ENCODE results near the gene UBD.

UBD gene

DNA sequence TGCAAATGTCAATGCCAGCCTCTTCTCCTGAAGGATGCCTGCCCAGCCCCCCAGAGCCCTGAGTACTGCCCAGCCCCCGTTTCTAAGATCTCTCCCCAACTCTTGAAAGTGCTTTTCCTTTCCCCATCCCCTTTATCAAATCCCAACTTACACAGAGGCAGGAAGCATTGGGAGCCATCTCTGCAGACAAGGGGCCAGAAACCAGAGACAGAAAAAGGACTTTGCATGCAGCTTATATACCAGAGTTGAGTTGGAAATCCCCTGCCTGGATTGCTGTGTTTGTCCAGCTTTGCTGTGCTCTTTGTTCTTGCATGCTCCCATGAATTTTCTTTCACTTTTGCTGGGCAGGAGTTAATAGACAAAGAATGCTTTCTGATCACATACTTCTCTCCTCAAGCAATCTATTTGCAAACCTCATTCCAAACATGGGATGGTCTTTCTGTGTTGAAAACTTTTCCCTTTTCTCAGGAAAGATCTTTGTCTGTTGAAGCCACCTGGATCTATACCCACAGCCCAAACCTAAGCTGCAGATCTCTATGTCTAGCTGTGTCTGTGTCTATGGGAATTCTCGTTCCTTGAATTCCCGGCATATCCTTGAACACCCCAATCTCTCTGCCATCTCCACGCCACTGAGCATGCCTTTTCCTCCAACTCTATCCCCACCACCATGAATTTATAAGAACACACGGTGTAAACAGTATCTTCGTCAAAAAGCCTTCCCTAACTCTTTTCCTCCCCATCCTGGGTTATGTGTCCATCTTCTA is at the start of gene UBD:
Gene UBD, minus strand, starts transcription at position 209 of the 764 bp plus-strand sequence. Its CDS starts 31 bp downstream, at position 178.
- no peak for DNase-seq

DNA sequence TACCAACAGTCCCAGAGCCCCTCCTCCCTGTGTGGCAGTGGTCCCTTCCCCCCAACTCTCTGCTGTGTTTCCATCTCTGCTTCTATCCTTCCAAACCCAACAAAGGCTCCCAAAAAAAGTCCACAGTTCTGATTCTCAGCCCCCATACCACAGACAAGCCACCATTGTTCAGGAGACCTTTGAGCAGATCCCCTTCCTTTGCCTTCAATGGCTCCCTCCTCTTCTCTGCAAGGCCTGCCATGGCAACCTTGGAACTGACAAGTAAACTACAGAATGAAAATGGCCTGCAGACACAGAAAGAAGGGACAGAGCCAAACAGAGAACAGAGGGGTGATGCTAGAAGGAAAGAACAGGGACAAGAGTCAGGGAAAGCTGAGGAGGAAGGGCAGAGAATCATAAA is 48.6 kb upstream of the UBD start:
- DNase-seq = no peak

DNA sequence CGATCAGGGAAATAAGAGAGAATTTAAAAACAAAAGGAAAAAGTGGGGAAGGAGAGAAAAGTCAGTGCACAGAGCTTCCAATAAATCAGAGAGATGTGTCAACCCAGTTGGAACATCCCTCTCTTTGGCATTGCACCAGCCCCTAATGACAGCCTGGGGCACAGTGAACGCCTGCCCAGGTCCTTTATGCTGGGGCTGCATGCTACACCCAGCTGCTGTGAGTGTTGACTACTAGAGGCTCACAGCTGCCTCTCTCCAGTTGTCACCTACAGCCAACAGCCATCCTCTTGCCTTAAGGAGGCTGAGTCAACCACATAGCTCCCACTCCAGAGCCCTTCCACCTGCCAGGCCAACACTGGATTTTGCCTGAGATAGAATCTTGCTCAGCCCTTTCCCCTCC is 44.4 kb upstream of the UBD start:
- no peak for DNase-seq

DNA sequence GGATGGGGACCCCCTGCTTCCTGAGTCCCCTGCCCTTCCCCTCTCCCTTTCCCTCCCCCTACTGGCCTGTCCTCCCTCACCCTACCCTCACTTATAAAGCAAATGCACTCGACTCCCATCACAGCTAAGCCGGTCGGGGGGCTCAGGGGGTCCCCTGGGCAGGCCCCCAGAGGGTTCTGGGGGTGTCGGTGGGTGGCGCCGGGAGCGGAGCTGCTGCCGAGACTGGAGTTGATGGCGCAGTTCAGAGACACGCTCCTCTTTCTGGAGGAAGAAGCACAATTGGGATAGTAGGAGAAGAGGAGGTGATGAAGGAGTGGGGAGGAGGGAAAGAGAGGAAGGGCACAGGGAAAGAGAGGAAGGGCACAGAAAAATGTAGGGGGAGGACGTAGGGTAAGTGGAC is 43.9 kb upstream of the UBD start:
- no peak for DNase-seq

DNA sequence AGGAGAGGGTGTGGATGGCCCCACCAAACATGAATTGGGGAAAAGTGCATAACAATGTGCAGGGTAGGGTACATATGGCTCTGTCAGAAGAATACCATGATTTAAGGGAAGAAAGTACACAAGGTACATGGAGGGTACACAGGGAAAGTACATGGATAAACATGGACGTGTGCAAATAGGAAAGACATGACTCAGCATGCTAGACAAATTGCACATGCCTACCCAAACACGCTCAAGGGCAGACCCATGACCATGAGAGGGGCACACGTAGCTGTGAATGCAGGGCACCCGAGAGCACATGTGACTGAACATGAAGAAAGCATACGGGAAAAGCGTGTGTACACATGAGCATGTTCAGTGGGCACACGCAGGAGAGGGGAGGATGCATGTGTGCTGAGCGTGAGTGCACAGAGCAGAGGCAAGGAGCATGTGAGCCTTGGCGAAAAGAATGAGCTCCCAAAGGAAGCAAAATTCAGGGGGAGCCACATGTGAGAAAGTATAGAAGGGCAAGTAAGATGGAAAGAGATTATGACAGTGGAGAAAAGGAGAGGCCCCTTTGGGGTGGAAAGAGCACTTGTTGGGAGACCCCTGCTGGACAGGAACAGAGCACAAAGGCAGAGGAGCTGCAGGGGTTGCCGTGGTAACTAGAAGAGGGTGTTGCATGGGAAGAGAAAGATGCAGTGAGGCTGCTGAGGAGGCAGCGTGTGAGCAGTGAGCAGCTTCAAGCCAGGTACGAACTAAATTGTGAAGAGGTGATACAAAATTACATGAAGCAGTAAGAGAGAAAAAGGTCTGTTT is 43.2 kb upstream of the UBD start:
- no peak for DNase-seq

DNA sequence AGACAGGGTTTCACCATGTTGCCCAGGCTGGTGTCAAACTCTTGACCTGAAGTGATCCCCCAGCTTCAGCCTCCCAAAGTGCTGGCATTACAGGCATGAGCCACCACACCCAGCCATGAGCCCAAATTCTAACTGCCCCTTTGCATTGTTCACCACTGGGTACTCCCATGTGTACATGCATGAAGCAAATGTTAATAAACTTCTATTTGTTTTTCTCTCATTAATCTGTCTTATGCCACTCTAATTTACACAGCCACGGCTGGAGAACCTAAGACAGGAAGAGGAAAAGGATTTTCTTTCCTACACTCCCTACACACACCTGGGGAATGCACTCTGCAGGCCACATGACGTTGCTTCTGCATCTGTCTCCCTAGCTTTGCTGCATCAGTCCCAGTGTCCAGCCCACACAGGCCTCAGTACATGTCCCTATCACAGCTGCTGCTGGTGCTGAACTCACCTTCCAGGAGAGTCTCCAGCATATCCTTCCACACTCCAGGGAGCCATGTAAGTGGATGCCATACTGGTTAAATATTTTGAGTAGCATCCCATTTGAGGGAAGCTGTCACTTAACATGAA is 38.7 kb upstream of the UBD start:
- no peak for DNase-seq

DNA sequence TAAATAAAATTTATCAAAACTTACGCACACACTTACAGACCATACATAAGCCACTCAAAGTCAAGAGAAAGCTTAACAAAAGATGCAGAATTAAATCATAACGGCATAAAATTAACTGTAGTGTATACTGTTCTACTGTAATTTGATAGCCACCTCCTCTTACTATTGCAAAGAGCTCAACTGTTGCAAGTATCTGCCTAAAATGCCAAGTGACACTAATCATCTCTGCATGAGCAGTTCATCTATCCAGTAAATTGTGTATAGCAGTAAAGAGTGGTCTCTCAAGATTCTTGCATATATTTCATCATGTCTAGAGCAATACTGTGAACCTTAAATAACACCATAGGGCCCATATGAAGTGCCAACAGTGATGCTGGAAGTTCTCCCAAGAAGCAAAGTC is 37.7 kb upstream of the UBD start:
- DNase-seq = no peak

DNA sequence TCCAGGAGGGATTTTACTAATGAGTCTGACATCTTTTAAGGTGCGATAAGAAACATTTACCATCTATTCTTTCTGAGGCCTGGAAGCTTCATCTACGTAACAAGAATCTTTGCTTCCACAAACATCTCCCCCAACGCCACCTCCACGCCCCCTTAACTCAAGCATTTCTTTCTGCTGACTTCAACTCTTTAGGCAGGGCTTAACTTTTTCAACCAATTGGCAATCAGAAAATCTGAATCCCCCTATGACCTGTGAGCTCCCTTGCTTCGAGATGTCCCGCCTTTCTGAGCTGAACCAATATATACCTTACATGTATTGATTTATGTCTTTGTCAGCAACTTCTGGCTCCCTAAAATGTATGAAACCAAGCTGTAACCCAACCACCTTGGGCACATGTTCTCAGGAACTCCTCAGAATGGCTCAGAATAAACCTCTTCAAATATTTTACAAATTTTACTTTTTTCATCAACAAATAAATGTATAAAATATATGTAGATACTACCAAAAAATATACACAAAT is 36.9 kb upstream of the UBD start:
- no peak for DNase-seq

DNA sequence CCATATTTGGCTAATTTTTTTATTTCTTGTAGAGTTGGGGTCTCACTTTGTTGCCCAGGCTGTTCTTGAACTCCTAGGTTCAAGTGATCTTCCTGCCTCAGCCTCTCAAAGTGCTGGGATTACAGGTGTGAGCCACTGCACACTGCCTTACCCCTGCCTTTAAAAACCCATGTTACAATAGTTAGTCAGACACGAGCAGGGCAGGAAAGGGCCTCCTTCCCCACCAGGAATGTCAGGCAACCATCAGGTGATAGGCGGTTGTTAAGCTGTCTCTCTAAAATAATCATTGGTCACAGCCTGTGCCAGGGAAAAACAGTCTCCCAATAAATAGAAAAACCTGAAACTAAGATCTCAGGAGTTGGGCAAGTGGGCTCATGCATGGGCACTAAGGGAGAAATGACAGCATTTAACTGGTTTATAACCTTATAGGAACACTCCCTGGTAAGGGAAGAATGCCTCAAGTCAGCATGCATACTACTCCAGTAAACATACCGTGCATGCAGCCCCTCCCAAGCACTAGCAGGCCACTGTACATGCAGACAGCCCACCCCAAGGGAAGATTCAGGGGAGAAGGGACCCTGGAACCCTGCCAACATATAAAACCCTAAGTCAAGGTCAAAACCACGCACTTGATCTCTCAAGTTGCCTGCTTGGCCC is 33.8 kb upstream of the UBD start:
- DNase-seq = no peak

DNA sequence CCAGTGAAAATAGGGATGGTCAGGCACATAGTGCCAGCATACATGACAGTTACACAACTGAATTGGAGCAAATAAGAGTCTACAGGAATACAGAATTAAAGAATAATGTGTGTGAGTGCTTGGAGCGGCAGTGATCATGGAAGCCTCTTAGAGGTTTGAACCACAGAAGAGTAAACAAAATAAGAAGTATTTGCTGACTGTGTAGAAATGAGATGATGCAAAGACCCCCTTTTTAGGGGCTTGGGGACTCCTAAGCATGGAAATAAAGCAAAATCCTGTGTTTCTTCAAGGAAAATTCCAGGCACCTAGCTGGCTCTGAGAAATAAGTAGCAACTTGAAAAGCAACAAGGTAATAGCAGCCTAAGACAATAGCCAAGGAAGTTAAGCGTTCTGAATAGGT is 32.1 kb upstream of the UBD start:
- DNase-seq = no peak

DNA sequence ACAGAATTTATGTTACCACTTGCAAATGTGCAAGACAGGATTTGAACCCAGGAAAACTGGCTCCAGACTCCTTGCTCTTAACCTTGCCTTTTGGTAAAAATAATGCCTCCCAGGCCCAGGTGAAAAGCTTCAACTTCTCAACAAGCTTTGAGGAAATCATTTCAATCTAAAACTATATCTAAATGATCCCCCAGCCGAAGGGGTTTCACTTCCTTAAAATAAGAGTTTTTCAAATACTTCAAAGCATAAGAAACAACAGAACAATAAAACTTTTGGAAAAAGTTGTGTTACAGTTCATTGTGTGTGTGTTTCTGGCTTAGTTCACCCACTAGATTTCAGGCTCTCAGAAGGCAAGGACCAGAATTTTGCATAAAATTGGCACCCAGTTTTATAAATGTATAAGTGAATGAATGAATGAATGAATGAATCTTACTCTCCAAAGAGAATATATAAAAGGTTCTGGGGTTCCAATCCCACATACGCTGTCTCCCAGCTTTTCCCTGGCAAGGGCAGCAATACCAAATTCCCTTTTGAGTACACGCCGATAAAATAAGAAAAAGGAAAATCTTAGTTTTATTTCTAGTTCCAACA is 30.8 kb upstream of the UBD start:
- DNase-seq = no peak

DNA sequence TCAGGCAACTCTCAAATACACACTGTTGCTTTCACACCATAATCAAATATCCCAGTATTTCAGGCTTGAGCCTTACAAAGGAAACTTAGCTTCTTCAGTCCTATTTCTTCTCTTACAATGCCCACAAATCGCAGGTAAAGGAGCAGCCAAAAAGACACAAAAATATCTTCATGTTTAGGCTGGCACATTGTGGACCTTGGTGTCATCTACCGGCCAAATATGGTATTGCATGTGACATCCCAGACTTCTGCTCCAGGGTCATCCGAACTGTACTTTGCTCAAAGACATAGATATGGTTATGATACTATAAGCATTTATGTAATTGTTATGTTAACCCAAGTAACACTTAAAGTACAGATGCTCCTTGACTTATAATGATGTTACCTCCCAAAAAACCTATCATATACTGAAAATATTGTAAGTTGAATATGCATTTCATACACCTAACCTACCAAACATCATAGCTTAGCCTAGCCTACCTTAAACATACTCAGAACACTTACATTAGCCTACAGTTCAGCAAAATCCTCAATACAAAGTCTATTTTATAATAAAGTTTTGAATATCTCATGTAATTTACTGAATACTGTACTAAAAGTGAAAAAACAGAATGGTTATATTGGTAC is 30.0 kb upstream of the UBD start:
- DNase-seq = no peak

DNA sequence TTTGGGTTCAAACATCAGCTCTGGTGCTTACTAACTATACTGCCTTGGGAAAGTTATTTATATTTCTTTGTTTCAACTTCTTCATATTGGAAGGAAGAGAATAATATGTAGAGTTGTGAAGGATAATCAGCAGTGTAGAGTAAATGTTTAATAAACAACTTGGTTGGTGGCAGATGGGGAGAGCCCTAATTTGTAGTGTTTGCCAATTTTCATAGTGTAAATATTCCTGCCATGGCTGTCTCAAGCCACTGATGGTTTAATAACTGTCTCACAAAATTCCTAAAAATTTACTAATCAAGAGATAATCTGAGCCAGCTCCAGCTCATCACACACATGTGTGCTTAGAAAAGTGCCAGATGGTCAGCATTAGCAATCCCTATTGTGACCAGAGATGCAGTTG is 25.3 kb upstream of the UBD start, which contains the start of gene OR2H2:
Gene OR2H2, plus strand, starts transcription at position 301 of the 400 bp plus-strand sequence. CDS start 2,824 bp downstream, outside the sequence.
- DNase-seq = no peak

DNA sequence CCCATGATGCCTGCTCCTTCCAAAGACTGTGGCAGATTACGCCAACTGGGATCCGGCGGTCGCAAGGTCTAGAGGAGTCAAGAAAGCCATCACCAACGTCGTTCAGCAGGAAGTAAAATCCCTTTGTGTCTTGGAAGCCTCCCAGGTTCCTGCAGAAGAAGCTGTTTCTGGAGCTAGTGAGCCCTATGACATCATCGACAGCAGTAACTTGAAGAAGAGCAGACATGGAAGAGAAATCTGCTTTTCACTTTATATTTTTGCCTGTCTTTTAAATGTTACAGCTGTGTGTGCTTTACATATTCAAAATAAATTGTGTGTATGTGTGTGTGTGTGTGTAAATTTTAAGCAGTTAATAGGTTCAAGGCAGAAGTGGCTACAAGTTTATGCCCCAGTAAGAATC is 18.0 kb upstream of the UBD start:
- DNase-seq = no peak

DNA sequence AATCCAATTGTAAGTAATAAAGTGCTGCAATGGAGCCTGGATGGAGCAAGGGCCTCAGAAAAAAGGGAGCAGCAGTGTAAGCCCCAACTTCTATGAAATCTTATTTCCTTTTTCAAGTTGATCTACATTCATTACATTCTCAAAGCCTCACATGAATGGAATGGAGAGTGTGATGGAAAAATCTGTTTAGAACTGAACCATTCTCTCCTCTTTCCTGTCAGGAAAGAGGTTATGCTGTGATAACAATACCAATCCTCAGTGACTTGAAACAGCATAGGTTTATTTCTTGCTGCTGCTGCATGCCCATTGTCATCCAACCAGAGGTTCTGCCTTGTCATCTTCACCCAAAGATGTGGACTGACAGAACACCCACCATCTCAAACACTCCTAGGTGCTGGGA is 16.5 kb upstream of the UBD start:
- no peak for DNase-seq

DNA sequence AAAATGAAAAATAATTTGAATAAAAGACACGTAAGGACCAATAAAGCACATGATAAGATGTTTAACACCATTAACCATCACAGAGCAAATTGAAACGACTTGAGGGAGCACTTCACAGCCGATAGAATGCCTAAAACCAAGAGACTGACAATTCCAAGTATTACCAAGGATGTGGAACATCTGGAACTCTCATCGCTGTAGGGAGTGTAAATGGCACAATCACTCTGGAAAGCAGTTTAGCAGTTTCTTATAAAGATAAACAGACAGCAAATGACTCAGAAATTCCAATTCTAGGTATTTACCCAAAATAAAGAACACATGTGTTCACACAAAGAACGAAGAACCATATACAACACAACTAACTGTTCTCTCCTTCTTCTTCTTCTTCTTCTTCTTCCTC is 8.5 kb upstream of the UBD start:
- DNase-seq = no peak

DNA sequence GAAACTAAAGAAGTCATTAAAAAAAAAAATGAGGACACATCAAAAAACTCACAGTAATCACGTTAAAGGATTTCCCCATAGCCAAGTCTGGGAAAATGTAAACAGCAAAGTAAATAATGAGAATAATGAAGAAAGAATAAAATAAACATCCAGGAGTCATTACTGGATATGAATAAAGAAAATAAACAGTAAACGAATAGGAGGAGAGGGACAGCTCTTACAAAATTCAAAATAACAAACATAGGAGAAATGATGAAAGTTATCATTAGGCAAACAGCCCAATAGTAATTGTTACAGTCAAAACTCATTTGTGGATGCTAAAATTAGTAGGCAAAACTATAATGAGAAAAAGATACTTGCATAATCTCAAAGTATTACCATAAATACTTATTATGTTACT is 8.0 kb upstream of the UBD start:
- no peak for DNase-seq

DNA sequence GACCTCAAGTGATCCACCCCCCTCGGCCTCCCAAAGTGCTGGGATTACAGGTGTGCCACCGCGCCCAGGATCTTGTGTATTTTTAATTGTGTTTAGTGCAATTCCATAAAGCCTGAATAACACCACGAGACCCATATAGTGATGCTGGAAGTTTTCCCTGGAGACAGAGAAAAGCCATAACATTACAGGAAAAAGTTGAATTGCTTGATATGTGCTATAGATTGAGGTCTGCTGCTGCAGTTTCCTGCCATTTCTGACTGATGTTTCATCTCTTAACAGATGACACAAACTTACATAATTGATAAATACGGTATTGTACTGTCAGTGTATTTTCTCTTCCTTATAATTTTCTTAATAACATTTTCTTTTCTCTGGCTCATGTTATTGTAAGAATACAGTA is 7.3 kb upstream of the UBD start:
- no peak for DNase-seq

DNA sequence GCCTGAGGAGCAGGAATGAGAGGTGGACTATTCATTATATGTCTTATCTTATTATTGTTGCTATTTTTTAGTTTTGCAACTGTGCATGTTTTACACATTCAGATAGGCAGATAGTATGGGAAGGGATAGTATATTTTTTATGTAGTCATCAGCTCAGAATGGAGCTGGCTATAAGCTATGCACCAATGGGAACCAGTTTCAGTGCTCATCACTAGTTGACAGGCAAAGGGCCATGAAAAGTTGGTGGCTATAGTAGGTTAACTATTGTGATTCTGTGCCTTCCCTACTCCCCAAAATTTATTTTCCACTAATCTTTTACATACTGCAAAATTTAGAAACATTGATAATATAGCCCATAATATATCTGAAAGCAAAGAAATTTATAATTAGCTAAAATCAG is 5.3 kb upstream of the UBD start:
- no peak for DNase-seq

DNA sequence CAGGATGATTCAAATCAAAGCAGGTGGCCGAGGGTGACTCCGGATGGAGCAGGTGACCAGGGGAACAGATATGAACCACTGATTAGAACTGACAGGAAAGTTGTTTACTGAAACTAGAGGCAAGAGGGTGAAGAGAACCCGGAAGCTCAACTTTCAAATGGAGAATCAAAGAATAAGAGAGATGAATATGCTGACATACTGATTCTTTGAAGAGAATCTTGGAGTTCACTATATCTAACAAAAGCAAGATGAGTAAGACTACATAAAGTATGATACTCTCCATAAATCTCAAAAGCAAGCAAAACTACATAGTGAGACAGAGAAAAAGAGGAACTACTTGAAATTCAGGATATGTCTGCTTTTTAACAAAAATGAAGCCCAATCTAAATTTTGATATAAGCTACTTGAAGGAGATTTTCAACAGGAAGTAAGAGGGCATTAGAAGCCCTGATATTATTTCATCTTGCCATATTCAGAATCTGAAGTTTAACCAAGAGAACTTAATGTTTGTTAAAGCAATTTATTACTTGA is 4.0 kb upstream of the UBD start:
- DNase-seq = no peak

DNA sequence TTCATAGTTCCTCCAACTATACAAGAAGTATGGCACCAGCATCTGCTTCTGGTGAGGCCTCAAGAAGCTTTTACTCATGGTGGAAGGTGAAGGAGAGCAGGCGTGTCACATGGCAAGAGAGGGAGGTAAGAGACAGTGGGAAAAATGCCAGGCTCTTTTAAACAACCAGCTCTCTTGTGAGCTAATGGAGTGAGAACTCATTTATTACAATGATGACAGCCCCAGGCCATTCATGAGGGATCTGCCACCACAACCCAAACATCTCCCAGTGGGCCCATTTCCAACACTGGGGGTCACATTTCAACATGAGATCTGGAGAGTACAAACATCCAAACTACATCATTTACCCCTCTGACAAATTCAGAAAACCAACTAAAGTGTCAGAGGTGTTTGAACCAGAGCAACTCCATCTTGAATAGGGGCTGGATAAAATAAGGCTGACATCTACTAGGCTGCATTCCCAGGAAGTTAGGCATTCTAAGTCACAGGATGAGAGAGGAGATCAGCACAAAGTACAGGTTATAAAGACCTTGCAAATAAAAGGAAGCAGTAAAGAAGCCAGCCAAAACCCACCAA is 2.2 kb upstream of the UBD start:
- no peak for DNase-seq

DNA sequence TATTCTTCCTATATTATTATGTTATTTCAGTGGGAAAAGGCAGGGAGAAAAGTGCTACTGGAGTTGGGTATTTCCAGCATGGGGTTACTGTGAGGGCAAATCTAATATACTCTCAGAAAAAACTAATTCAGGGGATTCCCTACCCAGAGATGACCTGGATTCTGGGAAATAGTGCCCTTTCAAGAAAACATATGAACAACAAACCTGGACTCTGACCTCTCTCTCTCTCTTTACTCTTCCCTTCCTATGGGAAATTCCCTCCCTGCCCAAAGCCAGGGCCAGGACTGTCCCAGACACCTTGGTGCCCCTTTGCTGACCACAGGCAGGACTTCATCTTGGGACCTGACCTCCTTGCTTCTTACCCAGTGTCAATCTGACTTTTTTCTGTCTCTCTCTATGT is 1.6 kb upstream of the UBD start:
- DNase-seq = no peak
